GF-D8 (cell line): ENCODE measurements around the gene CCL4L2.
"Not testable (repeated sequence)": the region's sequence is repeated elsewhere in the genome, so short reads cannot be mapped to it uniquely, and the experiment has no call there.

Experiments
- DNase-seq: peaks from one replicate; lab custom pipeline; 2025; lab: John Stamatoyannopoulos, UW

The CCL4L2 gene

GRCh38 chr17:36195434-36196130, 15.3 kb upstream of the CCL4L2 start:
- DNase-seq = no peak

- no peak for DNase-seq
Measured at GRCh38 chr17:36196131-36196486, 14.8 kb upstream of the CCL4L2 start.

- no peak for DNase-seq
Measured at GRCh38 chr17:36197387-36197703, 13.5 kb upstream of the CCL4L2 start.

GRCh38 chr17:36198831-36199465, 11.9 kb upstream of the CCL4L2 start:
- DNase-seq = no peak

GRCh38 chr17:36201102-36201501, 9.8 kb upstream of the CCL4L2 start:
- DNase-seq = not testable (repeated sequence)

- DNase-seq = not testable (repeated sequence)
Measured at GRCh38 chr17:36201506-36201905, 9.4 kb upstream of the CCL4L2 start.

GRCh38 chr17:36203335-36203734, 7.5 kb upstream of the CCL4L2 start:
- no peak for DNase-seq

GRCh38 chr17:36204724-36205500, 6.0 kb upstream of the CCL4L2 start:
- DNase-seq = no peak

- no peak for DNase-seq
Measured at GRCh38 chr17:36205637-36206485, 5.0 kb upstream of the CCL4L2 start.

GRCh38 chr17:36206486-36206821, 4.4 kb upstream of the CCL4L2 start:
- DNase-seq = not testable (repeated sequence)

GRCh38 chr17:36207383-36207782, 3.5 kb upstream of the CCL4L2 start:
- not testable (repeated sequence) for DNase-seq

GRCh38 chr17:36209575-36209974, 1.3 kb upstream of the CCL4L2 start:
- DNase-seq = no peak

- DNase-seq = not testable (repeated sequence)
Measured at GRCh38 chr17:36211484-36212271, 815 bp downstream of the CCL4L2 start.

GRCh38 chr17:36212272-36212605, 1.4 kb downstream of the CCL4L2 start:
- DNase-seq = no peak

GRCh38 chr17:36212966-36213365, 2.1 kb downstream of the CCL4L2 start:
- no peak for DNase-seq

GRCh38 chr17:36213695-36214094, 2.8 kb downstream of the CCL4L2 start:
- no peak for DNase-seq

- DNase-seq = no peak
Measured at GRCh38 chr17:36214918-36215317, 4.1 kb downstream of the CCL4L2 start.

GRCh38 chr17:36215406-36216308, 4.8 kb downstream of the CCL4L2 start:
- DNase-seq = not testable (repeated sequence)

- DNase-seq = not testable (repeated sequence)
Measured at GRCh38 chr17:36219556-36219955, 8.7 kb downstream of the CCL4L2 start.

GRCh38 chr17:36220737-36221580, 10.1 kb downstream of the CCL4L2 start:
- not testable (repeated sequence) for DNase-seq
